Heart left ventricle (tissue), 13 donors: Measurements from ENCODE around the gene SRSF3.

Source experiments
- CTCF ChIP-seq, 12 donors: fragments of 200-600 bp; sonication (generic) in 4 of 12; IDR thresholded peaks; one replicate each; pipeline versions ENCODE4 v1.5.0 to v1.8.0; 2018 to 2022; ENCODE audit warnings: antibody characterized with exemption in 12 of 12, mild to moderate bottlenecking in 5 of 12
- POLR2A ChIP-seq, 2 donors: fragments of 450-650 bp; IDR thresholded peaks; one replicate each; pipeline ENCODE4 v1.6.1; 2017; ENCODE audit warnings: antibody characterized with exemption in 2 of 2, mild to moderate bottlenecking in 2 of 2, moderate library complexity in 2 of 2
- donor health status: ischemic (EF 13 %, LVEDD 7.1; RV severe dilation, severe dysfunction).
- donor health status: DM: no; HTN: yes; CAD: no.
- donor health status: DM: no; HTN: no; CAD: no.
- donor health status: ischemic (EF 25% LVEDD 6.9; RV normal size, moderate dysfunction).
- donor health status: ischemic (EF 25% LVEDD 5.7; RV mildly dilated, moderate dysfunction).
- donor health status: ischemic (EF 35%, LVEDD 5.7; RV mildly dilated, moderate dysfunction).
- donor health status: nonischemic (EF 11% LVEDD 7.7; RV severe dilation, severe dysfunction).
- donor health status: DM: yes; HTN: yes; CAD: no.
- donor health status: PGD.
- donor health status: ischemic (EF 29% LVEDD 5.4; RV normal size, mild dysfunction).
- donor health status: nonischemic (EF 23%, LVEDD 6.1; RV moderate dilation, normal function).

GRCh38 chr6:36559011-36559793 is 35.0 kb upstream of the SRSF3 start:
- TF ChIP-seq CTCF (IDR thresholded peaks at IDR 0.05) (no peak), POLR2A (IDR thresholded peaks at IDR 0.05) (no peak)
